ENCODE data around the gene TRMT112.

The TRMT112 gene

GRCh38 chr11:64294774-64295173 is 22.6 kb downstream of the TRMT112 start:
- DNase-seq = peak in 1 of 56 donors; percentile 9

GRCh38 chr11:64292460-64293254 is 24.7 kb downstream of the TRMT112 start:
- peak in 1 of 56 donors; percentile 11 for DNase-seq

GRCh38 chr11:64291752-64292459 is 25.5 kb downstream of the TRMT112 start:
- peak in 3 of 56 donors; percentile 32 to 48 (median 39) for DNase-seq

GRCh38 chr11:64291262-64291751 is 26.1 kb downstream of the TRMT112 start, which contains the start of gene KCNK4:
TSS of gene KCNK4 (plus strand) at chr11:64291302. CDS start at chr11:64293019, 1,717 bp downstream.
- DNase-seq = peak in 1 of 56 donors; percentile 23

GRCh38 chr11:64290352-64291261 is 26.8 kb downstream of the TRMT112 start:
- DNase-seq = no peak

- DNase-seq = no peak
Measured at GRCh38 chr11:64289002-64289564, 28.3 kb downstream of the TRMT112 start.

DNA sequence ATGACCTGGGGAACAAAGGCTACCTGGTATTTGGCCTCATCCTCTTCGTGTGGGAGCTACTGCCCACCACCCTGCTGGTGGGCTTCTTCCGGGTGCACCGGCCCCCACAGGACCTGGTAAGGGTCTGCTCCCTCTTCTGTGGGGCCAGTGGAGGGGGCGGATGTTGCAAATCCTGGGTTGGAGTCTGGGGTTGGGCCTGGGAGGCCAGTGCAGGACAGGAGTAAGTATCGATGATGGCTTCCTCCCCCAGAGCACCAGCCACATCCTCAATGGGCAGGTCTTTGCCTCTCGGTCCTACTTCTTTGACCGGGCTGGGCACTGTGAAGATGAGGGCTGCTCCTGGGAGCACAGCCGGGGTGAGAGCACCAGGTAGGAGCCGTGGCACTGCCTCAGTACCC is 29.0 kb downstream of the TRMT112 start:
- DNase-seq = no peak

DNA sequence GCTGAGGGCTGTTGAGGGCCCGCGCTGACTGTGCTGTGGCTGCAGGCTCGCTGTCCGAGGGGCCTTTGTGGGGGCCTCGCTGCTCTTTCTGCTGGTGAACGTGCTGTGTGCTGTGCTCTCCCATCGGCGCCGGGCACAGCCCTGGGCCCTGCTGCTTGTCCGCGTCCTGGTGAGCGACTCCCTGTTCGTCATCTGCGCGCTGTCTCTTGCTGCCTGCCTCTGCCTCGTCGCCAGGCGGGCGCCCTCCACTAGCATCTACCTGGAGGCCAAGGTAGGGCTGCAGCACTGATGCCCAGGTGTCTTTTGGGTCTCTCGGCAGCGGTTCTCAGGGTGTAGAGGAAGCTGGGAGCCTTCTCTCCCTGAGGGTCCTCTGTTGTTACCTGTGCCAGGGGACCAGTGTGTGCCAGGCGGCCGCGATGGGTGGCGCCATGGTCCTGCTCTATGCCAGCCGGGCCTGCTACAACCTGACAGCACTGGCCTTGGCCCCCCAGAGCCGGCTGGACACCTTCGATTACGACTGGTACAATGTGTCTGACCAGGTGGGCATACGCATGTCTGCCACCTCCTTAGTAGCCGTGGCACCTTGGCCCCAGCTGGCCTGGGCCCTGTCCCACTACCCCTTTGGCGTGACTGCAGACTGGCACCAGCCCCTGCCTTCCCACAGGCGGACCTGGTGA is 29.5 kb downstream of the TRMT112 start:
- DNase-seq = no peak

DNA sequence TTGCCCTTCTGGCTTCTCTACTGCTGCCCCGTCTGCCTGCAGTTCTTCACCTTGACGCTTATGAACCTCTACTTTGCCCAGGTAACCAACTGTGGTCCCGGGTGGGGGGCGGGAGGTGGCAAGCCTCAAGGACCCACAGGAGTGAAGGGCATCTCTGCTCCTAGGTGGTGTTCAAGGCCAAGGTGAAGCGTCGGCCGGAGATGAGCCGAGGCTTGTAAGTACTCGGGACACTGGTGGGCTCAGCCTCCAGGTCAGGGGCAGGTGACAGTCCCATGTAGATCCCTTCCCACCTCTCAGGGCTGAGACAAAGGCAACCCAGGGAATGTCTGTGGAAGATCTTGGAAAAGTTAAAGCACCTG is 30.6 kb downstream of the TRMT112 start:
- DNase-seq = no peak

GRCh38 chr11:64285885-64286800 is 31.2 kb downstream of the TRMT112 start:
- no peak for DNase-seq

GRCh38 chr11:64284962-64285884 is 32.1 kb downstream of the TRMT112 start, which contains the start of gene GPR137:
TSS of gene GPR137 (plus strand) at chr11:64285848. CDS start at chr11:64286525, 677 bp downstream.
- peak in 55 of 56 donors; percentile 35 to 98 (median 86) for DNase-seq

DNA sequence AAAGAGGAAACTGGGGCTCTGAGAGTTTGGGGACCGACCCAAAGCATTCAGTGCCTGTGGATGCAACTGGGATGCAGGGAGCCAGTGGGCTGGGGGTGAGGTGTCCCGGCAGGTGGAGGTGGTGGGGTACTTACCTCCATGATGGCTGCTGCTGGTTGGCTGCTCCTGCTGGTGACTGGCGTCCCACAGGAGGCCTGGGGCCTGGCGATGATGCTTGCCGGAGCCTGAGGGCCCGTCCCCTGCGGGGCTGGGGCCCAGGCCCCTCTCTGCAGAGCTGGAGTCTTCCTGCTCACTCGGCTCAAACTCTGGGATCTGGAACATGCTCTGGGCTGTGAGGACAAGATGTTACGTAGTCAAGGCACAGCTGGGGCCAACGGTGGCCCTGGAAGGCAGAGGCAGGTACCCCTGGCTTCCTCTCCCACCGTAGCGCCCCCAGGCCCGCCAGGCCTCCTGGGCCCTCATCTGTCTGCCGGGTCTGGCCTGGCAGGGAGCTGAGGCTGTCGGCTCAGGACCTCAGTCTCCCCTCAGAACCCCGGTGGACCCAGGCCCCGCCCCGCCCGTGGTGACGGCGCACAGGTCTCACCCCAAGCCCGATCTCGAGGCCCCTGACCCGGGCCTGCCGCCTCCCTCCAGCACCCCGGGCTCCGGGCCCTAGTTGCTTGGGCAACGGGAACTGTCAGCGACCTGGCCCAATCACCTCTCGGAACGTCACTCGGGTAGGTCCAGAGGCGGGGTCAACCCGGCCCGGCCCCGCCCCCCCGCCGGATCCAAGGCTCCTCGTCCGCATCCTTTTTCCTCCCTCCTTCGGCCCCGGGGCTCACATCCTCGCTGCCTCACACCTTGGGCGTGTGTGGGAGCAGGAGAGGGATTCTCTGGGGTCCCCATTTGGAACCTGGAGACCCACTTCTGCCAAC is 33.1 kb downstream of the TRMT112 start, which contains the start of gene BAD:
Gene BAD (minus strand): TSS at position 618 of the 914 bp plus-strand sequence. CDS start 297 bp downstream, at position 321.
- DNase-seq = peak; percentile 54 to 99 (median 94)

GRCh38 chr11:64283092-64283491 is 34.3 kb downstream of the TRMT112 start:
- DNase-seq = no peak

GRCh38 chr11:64281957-64282770 is 35.2 kb downstream of the TRMT112 start:
- DNase-seq = no peak

GRCh38 chr11:64278576-64279190 is 38.7 kb downstream of the TRMT112 start:
- no peak for DNase-seq

Data from amygdala (tissue), 56 donors.